HG02840 (cell line): ENCODE data around the gene CXCL12.

Experiments
- ATAC-seq: cut with Tn5 transposase; IDR thresholded peaks from one replicate; pipeline ENCODE4 v1.9.1; 2021; ENCODE audit warnings: mild to moderate bottlenecking, moderate library complexity, moderate number of reproducible peaks; ENCODE audit not compliant: unreplicated experiment, low FRiP score

The CXCL12 gene

DNA sequence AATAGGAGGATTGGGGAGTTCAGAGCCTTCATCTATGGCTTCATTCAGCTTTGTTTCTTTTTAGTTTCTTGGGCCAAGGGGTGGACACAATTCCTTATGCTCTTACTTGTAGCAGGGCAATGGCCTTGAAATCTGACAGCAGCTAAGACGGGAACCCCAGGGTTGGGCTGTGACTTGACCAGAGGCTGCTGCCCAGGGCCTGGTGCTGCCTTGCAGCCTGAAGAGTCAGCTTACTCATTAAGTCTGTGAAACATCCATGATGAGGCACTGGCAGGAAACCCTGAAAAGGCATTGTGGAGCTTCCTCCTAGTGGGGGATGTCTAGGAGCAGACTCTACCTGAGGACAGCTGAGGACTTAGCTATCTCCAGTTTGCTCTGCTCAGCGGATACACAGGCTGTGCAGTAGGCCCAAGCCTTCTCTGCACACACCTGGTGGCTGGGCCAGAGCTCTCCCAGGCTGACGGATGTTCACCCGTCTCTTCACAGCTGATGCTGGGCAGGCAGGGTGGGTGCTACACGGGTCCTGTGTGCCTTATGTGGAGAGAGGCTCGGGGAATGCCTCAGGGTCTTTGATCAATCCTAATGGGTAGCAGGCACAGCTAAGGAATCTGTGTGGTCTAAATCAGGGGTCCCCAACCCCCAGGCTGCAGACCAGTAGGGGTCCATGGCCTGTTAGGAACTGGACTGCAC, 17.8 kb downstream of the CXCL12 start:
- no peak for ATAC-seq

DNA sequence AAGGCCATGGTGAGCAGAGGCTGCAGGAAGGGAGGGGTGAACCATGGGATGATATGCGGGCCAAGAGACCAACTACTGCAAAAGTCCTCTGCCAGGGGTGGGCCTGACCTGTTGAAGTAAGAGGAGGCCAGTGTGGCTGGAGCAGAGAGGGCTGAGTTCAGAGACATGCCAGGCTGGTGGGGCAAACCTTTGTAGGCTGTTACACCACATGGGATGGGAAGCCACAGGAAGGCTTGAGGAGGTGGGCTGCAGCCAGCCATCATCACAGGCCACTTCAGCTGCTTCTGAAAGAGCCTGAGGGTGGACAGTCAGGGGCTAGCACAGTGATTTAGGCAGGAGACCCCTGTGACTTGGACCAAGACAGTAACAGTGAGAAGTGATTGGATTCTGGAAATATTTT, 20.3 kb downstream of the CXCL12 start:
- no peak for ATAC-seq

- no peak for ATAC-seq
Observed at GRCh38 chr10:44363716-44364115, 21.2 kb downstream of the CXCL12 start.

DNA sequence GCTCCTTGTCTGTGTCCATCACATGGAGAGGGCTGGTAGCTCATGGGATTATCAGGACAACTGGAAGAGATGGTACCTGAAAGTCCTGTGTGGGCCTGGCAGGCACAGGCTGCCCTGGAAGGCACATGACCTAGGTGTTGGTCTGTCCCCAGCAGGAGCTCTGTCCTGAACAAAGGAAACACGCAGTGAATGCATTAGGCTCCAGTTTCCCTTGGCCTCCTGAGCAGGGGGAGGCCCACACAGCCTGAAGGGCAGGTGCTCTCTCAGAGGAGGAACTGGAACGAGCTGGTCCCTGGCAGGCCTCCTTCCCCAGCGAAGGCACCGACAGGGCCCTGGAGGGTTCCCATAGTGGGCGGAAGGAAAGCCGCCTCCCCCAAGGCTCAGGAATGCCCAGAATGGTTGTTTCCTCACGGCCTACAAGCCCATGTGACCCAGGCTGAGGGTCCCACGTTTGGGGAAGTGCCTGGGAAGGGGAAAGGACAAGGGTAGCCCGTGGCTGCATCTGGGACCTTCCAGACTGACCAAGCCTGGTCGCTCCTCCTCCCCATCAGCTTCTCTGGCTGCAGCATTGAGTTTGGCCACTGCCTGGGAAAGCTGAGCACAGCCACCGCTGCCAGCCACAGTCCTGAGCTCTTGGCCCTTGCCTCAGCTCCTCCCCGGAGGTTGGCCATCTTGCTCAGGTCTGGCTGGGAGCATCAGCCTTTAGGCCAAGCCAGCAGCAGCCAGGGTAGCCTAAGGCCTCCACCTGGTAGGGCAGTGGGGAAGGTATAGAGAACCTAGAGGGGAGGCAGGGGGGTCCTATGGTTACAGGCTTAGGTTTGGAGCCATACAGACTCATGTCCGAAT, 21.8 kb downstream of the CXCL12 start:
- no peak for ATAC-seq

DNA sequence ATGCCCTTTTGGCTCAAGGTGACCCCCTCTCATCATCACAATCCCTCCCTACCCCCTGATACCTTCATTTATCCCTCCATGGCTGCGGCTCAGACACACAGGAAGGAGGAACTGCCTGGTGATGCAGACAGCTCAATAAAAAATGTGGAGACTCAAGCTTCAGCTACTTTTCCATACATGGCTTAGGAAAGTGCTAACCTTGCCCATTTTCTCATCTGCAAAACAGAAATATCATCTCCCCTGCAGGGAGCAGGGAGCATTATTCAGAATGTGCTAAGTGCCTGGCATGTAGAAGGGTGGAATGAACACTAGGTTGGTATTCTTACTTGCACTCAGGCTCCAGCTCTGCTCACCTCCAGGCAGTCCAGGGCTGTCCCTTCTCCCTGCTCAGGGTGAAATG, 23.8 kb downstream of the CXCL12 start:
- ATAC-seq: no peak

DNA sequence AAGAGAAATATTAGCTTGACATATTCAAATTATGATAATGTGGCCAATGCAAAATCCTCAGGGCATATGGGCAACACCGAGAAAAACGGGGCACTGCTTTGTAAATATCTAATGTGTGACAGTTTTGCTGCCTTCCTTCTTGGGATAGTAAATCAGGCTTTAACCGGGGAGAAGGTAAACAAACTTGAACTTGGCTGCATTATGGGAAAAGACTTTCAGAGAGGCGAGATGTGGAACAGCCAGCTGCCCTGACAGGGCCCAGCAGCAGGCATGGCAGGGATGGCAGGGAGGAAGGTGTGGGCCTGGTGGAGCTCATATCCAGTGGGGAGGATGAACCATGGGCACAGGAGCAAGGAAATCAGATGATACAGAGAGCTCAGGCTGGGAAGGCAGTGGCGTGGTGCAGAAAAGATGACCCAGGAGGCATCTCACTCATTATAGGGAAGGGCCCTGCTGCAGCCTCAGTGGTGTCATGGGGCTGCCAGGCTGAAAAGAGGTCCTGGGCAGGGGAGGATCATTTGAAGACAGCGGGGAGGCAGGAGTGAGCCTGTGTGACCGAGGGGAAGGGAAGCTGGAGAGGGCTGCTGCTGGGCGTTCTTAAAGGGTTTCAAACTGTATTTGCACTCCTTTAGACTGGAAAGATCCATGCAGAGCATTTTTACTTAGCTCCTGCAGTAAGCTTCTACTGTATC, 26.7 kb downstream of the CXCL12 start:
- ATAC-seq: no peak

DNA sequence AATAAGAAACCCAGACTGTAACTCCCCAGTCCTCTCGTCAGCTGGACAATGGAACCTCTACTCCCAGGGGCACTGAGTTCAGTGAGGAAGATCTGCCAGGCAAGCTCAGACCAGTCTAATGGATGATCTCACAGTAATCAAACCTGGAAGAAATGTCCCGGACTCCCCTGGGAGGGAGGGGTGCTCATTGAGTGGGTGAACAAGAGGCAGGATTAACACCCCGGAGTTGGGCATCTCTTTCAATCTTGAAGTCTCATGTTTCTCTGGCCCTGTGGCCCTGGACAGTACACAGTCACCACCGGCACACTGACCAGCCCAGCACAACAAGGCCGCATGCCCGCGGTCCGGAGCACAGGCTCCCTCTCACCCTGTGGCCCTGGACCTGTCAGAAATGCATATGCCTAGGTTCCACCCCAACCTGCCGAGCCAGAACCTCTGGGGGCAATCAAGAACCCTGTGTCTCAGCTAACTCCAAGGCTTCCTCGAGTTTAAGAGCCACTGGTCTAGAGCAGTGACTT, 27.8 kb downstream of the CXCL12 start:
- ATAC-seq: no peak

- ATAC-seq: no peak
Observed at GRCh38 chr10:44356139-44357022, 28.5 kb downstream of the CXCL12 start.

- no peak for ATAC-seq
Observed at GRCh38 chr10:44355630-44356029, 29.3 kb downstream of the CXCL12 start.

DNA sequence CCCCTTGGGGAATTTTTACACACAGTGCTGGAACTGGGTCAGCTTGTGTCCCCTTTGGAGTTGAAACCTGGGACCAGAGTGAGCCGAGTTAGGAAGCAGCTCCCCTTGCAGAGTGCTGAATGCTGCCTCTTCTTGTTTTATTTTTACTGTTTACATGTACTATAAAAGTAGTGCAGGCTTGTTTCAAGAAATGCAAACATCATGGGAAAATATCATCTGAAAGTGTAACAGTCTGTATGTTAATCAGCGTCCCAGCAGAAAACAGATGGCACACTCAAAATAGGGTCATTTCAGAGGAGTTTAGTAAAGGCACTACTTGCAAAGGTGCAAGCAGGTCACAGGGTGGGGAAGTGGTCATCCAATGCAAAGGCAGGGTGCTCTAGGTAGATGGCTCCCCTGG, 30.1 kb downstream of the CXCL12 start:
- no peak for ATAC-seq

- ATAC-seq: no peak
Observed at GRCh38 chr10:44353721-44354120, 31.2 kb downstream of the CXCL12 start.

DNA sequence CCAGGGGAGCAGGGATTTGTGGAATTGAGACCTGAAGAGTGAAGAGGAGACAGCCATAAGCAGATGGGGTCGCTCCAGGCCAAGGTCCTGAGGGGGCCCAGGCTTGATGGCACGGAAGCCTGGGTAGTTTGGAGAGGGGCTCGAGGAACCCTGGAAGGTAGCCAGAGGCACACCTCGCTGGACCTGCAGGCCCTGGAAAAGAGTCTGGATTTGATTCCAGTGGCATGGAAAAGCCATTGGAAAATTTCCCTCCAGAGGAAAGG, 31.8 kb downstream of the CXCL12 start:
- ATAC-seq: no peak

DNA sequence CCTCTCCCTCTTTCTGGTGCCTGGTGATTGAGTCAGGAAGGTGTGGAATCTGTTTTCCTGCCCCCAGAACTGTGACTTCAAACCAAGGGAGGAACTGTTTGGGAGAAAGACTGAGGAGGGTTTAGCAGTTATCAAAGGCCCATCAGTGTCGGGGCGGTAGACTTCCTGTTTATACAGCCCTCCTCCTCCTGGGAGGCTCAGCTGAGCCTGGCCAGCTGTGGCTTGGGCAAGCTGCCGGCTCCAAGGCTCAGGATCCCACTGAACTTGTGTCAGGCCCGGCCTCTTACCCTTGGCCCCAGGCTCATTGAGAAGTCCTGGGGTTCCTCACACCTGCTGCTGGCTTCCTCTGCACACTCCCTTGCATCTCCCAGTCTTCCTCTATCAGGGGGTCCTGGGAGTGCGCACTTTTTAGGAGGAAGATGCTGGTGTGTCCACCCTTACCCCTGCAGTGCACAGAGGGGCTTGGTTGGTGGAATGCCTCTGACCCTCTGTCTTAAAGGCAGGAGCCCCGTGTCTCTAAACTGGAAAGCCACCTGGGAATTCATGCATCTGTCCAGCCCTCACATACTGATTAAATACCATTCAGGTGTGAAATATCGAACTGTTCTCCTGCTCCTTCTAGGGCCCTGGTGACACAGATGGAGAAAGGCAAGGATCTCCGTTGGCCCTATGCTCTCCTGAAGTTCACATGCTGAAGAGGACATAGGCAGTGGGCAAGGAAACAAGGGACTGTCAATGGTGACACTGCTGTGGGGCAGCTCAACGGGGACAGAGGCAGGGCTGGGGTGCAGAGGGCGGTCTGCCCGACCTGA, 32.4 kb downstream of the CXCL12 start:
- no peak for ATAC-seq

DNA sequence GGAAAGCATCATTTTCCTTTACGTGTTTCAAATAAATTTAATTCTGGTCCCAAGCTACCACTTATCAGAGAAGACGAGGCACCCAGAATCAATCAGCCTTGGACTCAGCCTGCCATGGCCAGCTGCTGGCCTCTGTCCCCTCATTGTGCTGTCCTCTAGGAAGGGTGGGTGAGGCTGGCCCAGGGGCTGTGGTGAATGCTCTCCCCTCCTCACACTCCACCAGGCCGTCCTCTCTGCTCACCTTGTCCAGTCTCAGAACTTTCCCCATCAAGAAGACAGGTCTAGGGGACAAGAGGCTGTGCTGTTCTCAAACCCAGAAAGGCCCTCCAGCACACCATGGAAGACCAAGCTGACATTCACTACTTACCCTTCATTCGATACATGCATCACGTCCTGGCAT, 36.4 kb downstream of the CXCL12 start:
- ATAC-seq: no peak

GRCh38 chr10:44347609-44348400, 37.1 kb downstream of the CXCL12 start:
- ATAC-seq: no peak

DNA sequence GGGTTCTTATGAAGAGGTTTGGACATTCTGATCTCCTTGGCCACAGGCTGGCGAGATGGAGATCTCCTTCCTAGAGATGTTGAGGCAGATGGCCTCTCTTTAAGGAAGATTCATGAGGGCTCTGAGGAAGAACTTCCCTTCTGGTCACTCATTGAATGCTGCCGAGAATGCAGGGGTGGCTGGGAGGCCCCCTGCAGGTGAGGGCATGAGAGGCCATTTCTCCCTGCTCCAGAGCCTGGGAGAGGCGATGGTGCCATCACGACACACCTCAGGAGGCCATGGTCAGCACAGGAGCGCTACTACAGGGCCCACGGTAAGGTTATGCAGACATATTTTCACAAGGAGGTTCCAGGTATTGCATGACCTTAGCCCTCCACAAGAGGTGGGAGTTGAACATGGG, 40.2 kb downstream of the CXCL12 start:
- ATAC-seq: no peak

DNA sequence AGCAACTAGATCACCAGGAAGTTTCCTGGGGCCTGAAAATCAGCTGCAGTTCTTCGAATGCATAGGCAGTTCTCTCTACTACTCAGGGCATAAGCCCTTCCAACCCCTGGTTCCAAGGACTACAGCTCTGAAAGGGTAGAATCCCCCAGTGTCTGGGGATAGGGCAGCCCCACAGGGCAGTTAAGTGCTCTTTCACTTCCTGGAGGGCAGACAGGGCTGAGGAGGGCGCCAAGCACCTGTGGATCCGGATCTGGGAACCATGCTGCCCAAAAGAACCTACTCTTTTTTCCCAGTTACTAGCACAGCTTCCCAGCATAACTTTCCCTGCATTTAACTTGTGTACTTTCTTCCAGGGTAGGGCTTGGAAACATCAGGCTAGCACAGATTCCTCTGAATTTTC, 41.1 kb downstream of the CXCL12 start:
- no peak for ATAC-seq

GRCh38 chr10:44341886-44342285, 43.0 kb downstream of the CXCL12 start:
- ATAC-seq: no peak

DNA sequence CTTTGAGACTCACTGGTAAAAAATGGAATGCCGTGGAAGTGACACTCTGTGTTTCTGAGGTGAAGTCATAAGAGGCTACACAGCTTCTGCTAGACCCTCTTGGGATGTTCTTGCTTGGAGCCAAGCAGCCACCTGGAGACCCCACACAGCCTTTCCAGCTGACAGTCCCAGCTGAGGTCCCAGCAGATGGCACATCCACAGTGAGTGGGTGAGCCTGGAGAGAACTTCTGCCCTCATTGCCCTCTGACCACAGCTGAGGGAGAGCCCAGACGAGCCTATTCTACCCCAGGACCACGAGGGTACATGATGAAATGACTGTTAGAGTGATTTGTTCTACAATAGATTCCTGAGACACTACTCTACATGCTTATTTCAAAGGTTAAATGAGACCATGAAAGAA, 44.3 kb downstream of the CXCL12 start:
- ATAC-seq: no peak
